GM12878 (cell line): ENCODE measurements around the gene LSP1. TPM values are rescaled to one million over a fixed set of nuclear protein-coding genes. Genes with fewer than 3 reads are reported as not detected.

Experiments
- ATAC-seq: fragments of 200-7000 bp; cut with Tn5 transposase; 3 replicates; pipeline ENCODE4 v1.9.1; 2020; ENCODE audit warnings: mild to moderate bottlenecking, moderate library complexity
- BruUV-seq: library from RNA; stranded (reverse); fragments of 400-500 nt; replicated peaks from 2 replicates; lab custom pipeline; 2021; lab: Mats Ljungman, UMichigan
- CTCF ChIA-PET: fragments of 300-600 bp; sonication (Branson Sonifier 250); formaldehyde crosslinking; extraction: SDS; loops from one replicate; lab custom pipeline; 2021; ENCODE audit warnings: inconsistent platforms; lab: Yijun Ruan, JAX
- POLR2A ChIA-PET: fragments of 350-600 bp; formaldehyde crosslinking; extraction: SDS; loops from one replicate; lab custom pipeline; 2021; ENCODE audit warnings: inconsistent platforms; lab: Charles Lee
- RAD21 ChIA-PET: fragments of 300-600 bp; sonication (Branson Sonifier 250); formaldehyde crosslinking; loops from one replicate; lab custom pipeline; 2023; ENCODE audit warnings: antibody characterized with exemption; ENCODE audit not compliant: unreplicated experiment; lab: Charles Lee
- SMC1A ChIA-PET: fragments of 300-600 bp; sonication (Branson Sonifier 250); formaldehyde crosslinking; loops from one replicate; lab custom pipeline; 2023; ENCODE audit not compliant: unreplicated experiment, uncharacterized antibody; lab: Charles Lee
- DNase-seq: peaks from one replicate; pipeline ENCODE4 v3.0.0-alpha.2; 2011; ENCODE audit warnings: low read depth, low spot score
- FAIRE-seq: peaks from 3 replicates; lab custom pipeline; 2011; peaks lifted over from hg19 to GRCh38; lab: Jason Lieb, UNC
- H2AFZ ChIP-seq: 2 replicates; pipeline ENCODE4 v1.6.0; 2011; ENCODE audit warnings: low read depth, low read length, control low read depth; ENCODE audit not compliant: control insufficient read depth
- H3K27ac ChIP-seq: 2 replicates; pipeline ENCODE4 v1.5.1; 2011; ENCODE audit warnings: control low read depth; ENCODE audit not compliant: control insufficient read depth, insufficient read depth
- H3K27me3 ChIP-seq, 2 experiments: replicated peaks in 1 of 2; 2 replicates each; pipeline versions ENCODE4 v1.6.0 to v1.6.1; 2011; ENCODE audit warnings: low read length in 1 of 2; ENCODE audit not compliant: control insufficient read depth in 2 of 2, insufficient read depth in 2 of 2
- H3K36me3 ChIP-seq, 2 experiments: 2 replicates each; pipeline ENCODE4 v1.5.1; 2011; ENCODE audit warnings: low read length in 1 of 2; ENCODE audit not compliant: control insufficient read depth in 2 of 2, insufficient read depth in 2 of 2
- H3K4me1 ChIP-seq: 2 replicates; pipeline ENCODE4 v1.6.1; 2011; ENCODE audit warnings: mild to moderate bottlenecking, low read length, moderate library complexity, mixed read lengths; ENCODE audit not compliant: control insufficient read depth, insufficient read depth
- H3K4me2 ChIP-seq: 2 replicates; pipeline ENCODE4 v1.6.0; 2011; ENCODE audit warnings: control low read depth; ENCODE audit not compliant: control insufficient read depth, insufficient read depth
- H3K4me3 ChIP-seq: fragments of 200-600 bp; sonication (generic); 2 replicates; pipeline ENCODE4 v1.5.1; 2016
- H3K79me2 ChIP-seq: 2 replicates; pipeline ENCODE4 v1.6.0; 2011; ENCODE audit warnings: low read length; ENCODE audit not compliant: control insufficient read depth, insufficient read depth
- H3K9ac ChIP-seq: 2 replicates; pipeline ENCODE4 v1.8.0; 2011; ENCODE audit warnings: low read length, control low read depth, mixed read lengths; ENCODE audit not compliant: control insufficient read depth, insufficient read depth
- H3K9me3 ChIP-seq: replicated peaks from 3 replicates; pipeline ENCODE4 v1.5.1; 2011; ENCODE audit warnings: mild to moderate bottlenecking, low read length; ENCODE audit not compliant: control insufficient read depth, insufficient read depth
- H4K20me1 ChIP-seq: 2 replicates; pipeline ENCODE4 v1.6.0; 2011; ENCODE audit not compliant: control insufficient read depth, insufficient read depth
- ESRRA ChIP-seq: IDR thresholded peaks from 2 replicates; pipeline ENCODE4 v1.6.1; 2012; ENCODE audit warnings: mild to moderate bottlenecking, low read length, improper control_type of control experiment
- FOS ChIP-seq: IDR thresholded peaks from 3 replicates; pipeline ENCODE4 v1.6.1; 2011; ENCODE audit warnings: borderline replicate concordance; ENCODE audit not compliant: insufficient read length; ENCODE audit errors: extremely low read depth
- NFYB ChIP-seq: IDR thresholded peaks from 2 replicates; pipeline ENCODE4 v1.6.1; 2011; ENCODE audit warnings: low read depth, mild to moderate bottlenecking, low read length, improper control_type of control experiment, moderate library complexity; ENCODE audit not compliant: insufficient read depth
- POLR2A ChIP-seq: IDR thresholded peaks from 2 replicates; pipeline ENCODE4 v1.6.1; 2011; ENCODE audit warnings: low read depth, mild to moderate bottlenecking, low read length
- SREBF1 ChIP-seq: IDR thresholded peaks from 2 replicates; pipeline ENCODE4 v1.6.1; 2012; ENCODE audit warnings: mild to moderate bottlenecking, low read length
- TBL1XR1 ChIP-seq: IDR thresholded peaks from 2 replicates; pipeline ENCODE4 v1.6.1; 2012; ENCODE audit warnings: low read depth, low read length, improper control_type of control experiment
- WGBS: methylation state at CpG from one replicate; pipeline ENCODE4 v1.1.6; 2016; ENCODE audit warnings: low lambda C conversion rate; ENCODE audit not compliant: insufficient replicate concordance, insufficient coverage; ENCODE audit errors: missing lambda C conversion rate; 5-methylcytosine and 5-hydroxymethylcytosine counted together
- in situ Hi-C: fragments of 300-500 bp; cut with MboI; formaldehyde crosslinking; loops from 9 replicates; pipeline ENCODE4 v1.14.3; 2018; ENCODE audit warnings: mixed read lengths
- intact Hi-C: fragments of 100-400 bp; cut with micrococcal nuclease; formaldehyde crosslinking; loops from one replicate; pipeline ENCODE4 v1.14.2; 2022; ENCODE audit not compliant: unreplicated experiment
- polyA plus RNA-seq, 11 experiments: library from polyadenylated mRNA; depleted of rRNA in 4 of 11; unstranded in 6 of 11; stranded (reverse) in 5 of 11; fragments of >200 nt; fragmentation: Nextera tagmentation in 4 of 11; fragmentation: Illumina TruSeq in 1 of 11; extraction: Ambion mirVana in 4 of 11; extraction: Trizol in 1 of 11; gene quantifications; 1 replicate in 1 of 11; 2 replicates in 10 of 11; pipeline versions ENCODE4 v1.2.1 to v1.2.3, GENCODE V29; 2011 to 2016; ENCODE audit warnings: inconsistent platforms in 2 of 11, missing spikeins in 2 of 11, low read depth in 1 of 11
- total RNA-seq, 4 experiments: library from RNA; depleted of rRNA in 3 of 4; stranded (reverse); fragments of >200 nt in 3 of 4; fragmentation: Illumina TruSeq in 1 of 4; extraction: Trizol in 1 of 4; gene quantifications; 2 replicates each; pipeline versions ENCODE4 v1.2.1 to v1.2.3, GENCODE V29; 2013 to 2021
- TF ChIP-seq, protein P1 (sequence below): IDR thresholded peaks from 2 replicates; pipeline ENCODE4 v1.6.1; 2012; ENCODE audit warnings: low read depth, low read length, improper control_type of control experiment
- TF ChIP-seq, protein P2 (sequence below): IDR thresholded peaks from 2 replicates; pipeline ENCODE4 v1.6.1; 2012; ENCODE audit warnings: mild to moderate bottlenecking, low read depth, low read length

Gene LSP1
- total and polyA plus RNA-seq, 10 of the 15 experiments (the other 5 are each of a cell fraction or from before 2014, with no cell fraction given), result 19.2 to 488 (median 369) TPM

DNA sequence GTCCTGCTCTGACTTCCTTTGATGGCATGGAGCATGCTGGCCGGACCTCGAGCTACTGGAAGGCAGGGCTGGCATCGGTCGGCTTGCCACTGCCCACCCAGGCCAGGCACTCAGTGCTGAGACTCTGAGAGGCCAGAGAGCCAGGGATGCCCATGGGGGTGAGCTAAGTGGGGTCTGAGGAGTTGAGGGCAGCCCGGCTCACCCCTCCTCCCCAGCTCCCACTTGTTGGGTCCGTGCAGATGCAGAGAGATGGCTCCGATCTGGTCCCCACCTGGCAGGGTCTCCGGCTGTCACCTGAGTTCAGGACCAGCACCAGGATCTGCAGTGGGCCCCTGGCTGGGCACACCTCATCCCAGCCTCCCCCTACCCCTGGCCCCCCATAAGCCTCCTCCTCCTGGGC lies 13.3 kb downstream of the LSP1 start:
- 89% methylated on average over 6 of the region's 8 CpGs for WGBS
- SMC1A ChIA-PET, result interaction anchor here (1.6 kb wide), 1 partner anchor 15 kb away, joined by 3 read pairs; no protein-coding TSS in a partner anchor
- intact Hi-C loops (no loop called here), in situ Hi-C loops (no loop called here)
- no peak overlapping the region for H3K27ac ChIP-seq
- no peak for ATAC-seq
- H3K4me3 ChIP-seq, result no peak overlapping the region
- RAD21 ChIA-PET, result no interaction called here
- H3K9me3 ChIP-seq, result no peaks in the 10 kb centered on the region
- POLR2A ChIA-PET, result no interaction called here
- peaks cover 25% of the 10 kb centered on the region for H3K79me2 ChIP-seq
- TF ChIP-seq FOS (no peak), SREBF1 (no peak), POLR2A (peak; percentile 21), TBL1XR1 (no peak), ESRRA (no peak), NFYB (no peak)
- TF ChIP-seq, protein P1, sequence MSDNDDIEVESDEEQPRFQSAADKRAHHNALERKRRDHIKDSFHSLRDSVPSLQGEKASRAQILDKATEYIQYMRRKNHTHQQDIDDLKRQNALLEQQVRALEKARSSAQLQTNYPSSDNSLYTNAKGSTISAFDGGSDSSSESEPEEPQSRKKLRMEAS, result no peak
- TF ChIP-seq, protein P2, sequence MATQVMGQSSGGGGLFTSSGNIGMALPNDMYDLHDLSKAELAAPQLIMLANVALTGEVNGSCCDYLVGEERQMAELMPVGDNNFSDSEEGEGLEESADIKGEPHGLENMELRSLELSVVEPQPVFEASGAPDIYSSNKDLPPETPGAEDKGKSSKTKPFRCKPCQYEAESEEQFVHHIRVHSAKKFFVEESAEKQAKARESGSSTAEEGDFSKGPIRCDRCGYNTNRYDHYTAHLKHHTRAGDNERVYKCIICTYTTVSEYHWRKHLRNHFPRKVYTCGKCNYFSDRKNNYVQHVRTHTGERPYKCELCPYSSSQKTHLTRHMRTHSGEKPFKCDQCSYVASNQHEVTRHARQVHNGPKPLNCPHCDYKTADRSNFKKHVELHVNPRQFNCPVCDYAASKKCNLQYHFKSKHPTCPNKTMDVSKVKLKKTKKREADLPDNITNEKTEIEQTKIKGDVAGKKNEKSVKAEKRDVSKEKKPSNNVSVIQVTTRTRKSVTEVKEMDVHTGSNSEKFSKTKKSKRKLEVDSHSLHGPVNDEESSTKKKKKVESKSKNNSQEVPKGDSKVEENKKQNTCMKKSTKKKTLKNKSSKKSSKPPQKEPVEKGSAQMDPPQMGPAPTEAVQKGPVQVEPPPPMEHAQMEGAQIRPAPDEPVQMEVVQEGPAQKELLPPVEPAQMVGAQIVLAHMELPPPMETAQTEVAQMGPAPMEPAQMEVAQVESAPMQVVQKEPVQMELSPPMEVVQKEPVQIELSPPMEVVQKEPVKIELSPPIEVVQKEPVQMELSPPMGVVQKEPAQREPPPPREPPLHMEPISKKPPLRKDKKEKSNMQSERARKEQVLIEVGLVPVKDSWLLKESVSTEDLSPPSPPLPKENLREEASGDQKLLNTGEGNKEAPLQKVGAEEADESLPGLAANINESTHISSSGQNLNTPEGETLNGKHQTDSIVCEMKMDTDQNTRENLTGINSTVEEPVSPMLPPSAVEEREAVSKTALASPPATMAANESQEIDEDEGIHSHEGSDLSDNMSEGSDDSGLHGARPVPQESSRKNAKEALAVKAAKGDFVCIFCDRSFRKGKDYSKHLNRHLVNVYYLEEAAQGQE, result no peak
- no peaks in the 10 kb centered on the region for H3K27me3 ChIP-seq
- DNase-seq, result no peak
- H3K4me2 ChIP-seq, result no peak overlapping the region
- H3K9ac ChIP-seq, result no peak overlapping the region
- H4K20me1 ChIP-seq, result peaks cover 9% of the 10 kb centered on the region
- H2AFZ ChIP-seq, result no peak overlapping the region
- CTCF ChIA-PET, result no interaction called here
- BruUV-seq, result no TSS peak
- no peaks in the 10 kb centered on the region; the same call in 1 of the 2 replicates for H3K4me1 ChIP-seq
- FAIRE-seq, result no peak
- peaks cover 2 to 10% of the 10 kb centered on the region in 2 experiments; a peak in 3 of 4 replicates for H3K36me3 ChIP-seq
